CD4-positive, CD25-positive, alpha-beta regulatory T cell (primary cell): ENCODE data around the gene GPNMB. TPM values are rescaled to one million over a fixed set of nuclear protein-coding genes. Genes with fewer than 3 reads are reported as not detected.
"Not testable (repeated sequence)": the region's sequence is repeated elsewhere in the genome, so short reads cannot be mapped to it uniquely, and the experiment has no call there.

Source experiments
- ATAC-seq, 2 donors: fragments of 150-1000 bp; cut with Tn5 transposase; one replicate each; pipeline ENCODE4 v1.10.0; 2021; ENCODE audit warnings: low read depth in 2 of 2, moderate number of reproducible peaks in 2 of 2, moderate library complexity in 1 of 2
- DNase-seq, 3 donors: peaks; one replicate each; pipeline versions ENCODE4 v3.0.0 to v3.0.0-alpha.2; 2012 to 2022; ENCODE audit warnings: mixed read lengths in 1 of 3
- H3K27ac ChIP-seq: one replicate; pipeline ENCODE4 v1.7.0; 2013; ENCODE audit warnings: mild to moderate bottlenecking, low read length; ENCODE audit not compliant: insufficient read depth, poor library complexity, severe bottlenecking
- H3K27me3 ChIP-seq: one replicate; pipeline ENCODE4 v1.7.0; 2013; ENCODE audit warnings: low read length; ENCODE audit not compliant: control insufficient read depth, insufficient read depth
- H3K36me3 ChIP-seq: one replicate; pipeline ENCODE4 v1.7.0; 2013; ENCODE audit warnings: mild to moderate bottlenecking, low read length, moderate library complexity; ENCODE audit not compliant: control insufficient read depth, insufficient read depth
- H3K4me1 ChIP-seq: 2 replicates; pipeline ENCODE4 v1.7.0; 2013; ENCODE audit warnings: mild to moderate bottlenecking, low read length; ENCODE audit not compliant: insufficient read depth, control insufficient read depth, poor library complexity, severe bottlenecking
- H3K4me3 ChIP-seq: one replicate; pipeline ENCODE4 v1.7.0; 2013; ENCODE audit warnings: low read depth, mild to moderate bottlenecking, low read length, moderate library complexity
- H3K9me3 ChIP-seq, 2 experiments: 1 replicate in 1 of 2; 2 replicates in 1 of 2; pipeline ENCODE4 v1.7.0; 2013; ENCODE audit warnings: low read length in 2 of 2, mild to moderate bottlenecking in 1 of 2, moderate library complexity in 1 of 2; ENCODE audit not compliant: control insufficient read depth in 2 of 2
- H3K27ac Mint-ChIP-seq, 3 donors: one replicate each; pipeline ENCODE4 v1.8.0; 2020 to 2022; ENCODE audit warnings: mild to moderate bottlenecking in 3 of 3, mixed read lengths in 3 of 3, moderate library complexity in 2 of 3
- H3K27me3 Mint-ChIP-seq: one replicate; pipeline ENCODE4 v1.8.0; 2022; ENCODE audit warnings: mild to moderate bottlenecking, mixed read lengths
- H3K36me3 Mint-ChIP-seq: one replicate; pipeline ENCODE4 v1.8.0; 2020; ENCODE audit warnings: mixed read lengths
- H3K4me1 Mint-ChIP-seq, 4 donors: one replicate each; pipeline ENCODE4 v1.8.0; 2020 to 2022; ENCODE audit warnings: mixed read lengths in 4 of 4, mild to moderate bottlenecking in 1 of 4
- H3K4me3 Mint-ChIP-seq, 4 donors: one replicate each; pipeline ENCODE4 v1.8.0; 2020 to 2022; ENCODE audit warnings: mild to moderate bottlenecking in 4 of 4, mixed read lengths in 4 of 4, moderate library complexity in 3 of 4
- H3K9me3 Mint-ChIP-seq, 7 donors: one replicate each; pipeline ENCODE4 v1.8.0; 2020 to 2022; ENCODE audit warnings: mixed read lengths in 7 of 7, mild to moderate bottlenecking in 3 of 7, moderate library complexity in 2 of 7
- polyA plus RNA-seq, 4 donors: library from polyadenylated mRNA; unstranded; fragments of 300-500 nt; fragmentation: Illumina TruSeq; gene quantifications; one replicate each; pipeline ENCODE4 v1.2.3, GENCODE V29; 2021
- total RNA-seq: library from RNA; stranded (reverse); gene quantifications from one replicate; pipeline ENCODE4 v1.2.3, GENCODE V29; 2022

The GPNMB gene
- total RNA-seq: not detected
- under 1 TPM in 1 of 4 donors, not detected in 3; 0.66 TPM for polyA plus RNA-seq

- H3K27me3 Mint-ChIP-seq: peaks cover 70% of the 10 kb centered on the region
- H3K4me3 ChIP-seq: no peak within 1 kb of the TSS
Measured at GRCh38 chr7:23246555-23246954, at the start of gene GPNMB. GPNMB (plus strand) TSS chr7:23246775; CDS start chr7:23246858, 83 bp downstream.

GRCh38 chr7:23197745-23198144 lies 48.8 kb upstream of the GPNMB start:
- not testable (repeated sequence) for H3K4me3 Mint-ChIP-seq, H3K27me3 Mint-ChIP-seq, H3K9me3 ChIP-seq, H3K4me1 Mint-ChIP-seq, H3K9me3 Mint-ChIP-seq, ATAC-seq, H3K27me3 ChIP-seq, H3K4me1 ChIP-seq, DNase-seq, H3K27ac ChIP-seq, H3K4me3 ChIP-seq
- Mint-ChIP-seq H3K36me3 (peaks cover 41% of the 10 kb centered on the region), H3K27ac (peak overlapping the region in 2 of 3 donors; percentile 16 to 52)
- peaks cover 50% of the 10 kb centered on the region for H3K36me3 ChIP-seq

More at GRCh38 chr7:23246555-23246954, at the start of gene GPNMB:
- DNase-seq (no peak), ATAC-seq (no peak)
- H3K27ac ChIP-seq: no peak within 1 kb of the TSS
- no peaks in the 10 kb centered on the region for H3K4me1 ChIP-seq
- H3K36me3 ChIP-seq: no peaks in the 10 kb centered on the region
- H3K9me3 ChIP-seq: no peaks in the 10 kb centered on the region
- Mint-ChIP-seq H3K9me3 (peaks cover 0 to 5% (median 2%) of the 10 kb centered on the region in 7 donors), H3K4me3 (no peak within 1 kb of the TSS), H3K36me3 (no peaks in the 10 kb centered on the region), H3K4me1 (peaks cover 0 to 3% (median 0%) of the 10 kb centered on the region in 4 donors), H3K27ac (no peak within 1 kb of the TSS)
- H3K27me3 ChIP-seq: peaks cover 30% of the 10 kb centered on the region

- Mint-ChIP-seq H3K27me3 (peaks cover 2% of the 10 kb centered on the region), H3K4me3 (no peak overlapping the region), H3K9me3 (no peaks in the 10 kb centered on the region), H3K4me1 (peaks cover 0 to 5% (median under 1%) of the 10 kb centered on the region in 4 donors), H3K27ac (no peak overlapping the region), H3K36me3 (peaks cover 44% of the 10 kb centered on the region)
- Histone ChIP-seq H3K4me1 (no peaks in the 10 kb centered on the region), H3K4me3 (no peak overlapping the region), H3K36me3 (peaks cover 47% of the 10 kb centered on the region), H3K27me3 (peaks cover 2% of the 10 kb centered on the region), H3K27ac (no peak overlapping the region), H3K9me3 (no peaks in the 10 kb centered on the region)
- DNase-seq: no peak
- ATAC-seq: no peak
Measured at GRCh38 chr7:23200331-23200730, 46.2 kb upstream of the GPNMB start.

- no peaks in the 10 kb centered on the region for H3K9me3 Mint-ChIP-seq
- peaks cover 28% of the 10 kb centered on the region for H3K36me3 ChIP-seq
- no peak overlapping the region for H3K27ac Mint-ChIP-seq
- H3K27me3 Mint-ChIP-seq: peaks cover 22% of the 10 kb centered on the region
- no peak overlapping the region for H3K4me3 Mint-ChIP-seq
- no peaks in the 10 kb centered on the region for H3K9me3 ChIP-seq
- no peak overlapping the region for H3K27ac ChIP-seq
- DNase-seq (no peak), ATAC-seq (no peak)
- H3K27me3 ChIP-seq: peaks cover 2% of the 10 kb centered on the region
- H3K4me1 ChIP-seq: no peaks in the 10 kb centered on the region
- peaks cover 0 to 11% (median 5%) of the 10 kb centered on the region in 4 donors for H3K4me1 Mint-ChIP-seq
- no peak overlapping the region for H3K4me3 ChIP-seq
- peaks cover 27% of the 10 kb centered on the region for H3K36me3 Mint-ChIP-seq
Measured at GRCh38 chr7:23204241-23204640, 42.3 kb upstream of the GPNMB start.

- Mint-ChIP-seq H3K27ac (peak overlapping the region in 1 of 3 donors; percentile 22), H3K27me3 (peaks cover 22% of the 10 kb centered on the region), H3K9me3 (no peaks in the 10 kb centered on the region), H3K4me3 (peak overlapping the region in 3 of 4 donors; percentile 25 to 36 (median 34)), H3K36me3 (peaks cover 15% of the 10 kb centered on the region), H3K4me1 (peaks cover 0 to 11% (median 5%) of the 10 kb centered on the region in 4 donors)
- Histone ChIP-seq H3K4me3 (no peak overlapping the region), H3K36me3 (peaks cover 15% of the 10 kb centered on the region), H3K27ac (no peak overlapping the region), H3K9me3 (no peaks in the 10 kb centered on the region), H3K27me3 (peaks cover 2% of the 10 kb centered on the region), H3K4me1 (no peaks in the 10 kb centered on the region)
- DNase-seq (no peak), ATAC-seq (no peak)
Measured at GRCh38 chr7:23205577-23205908, 41.0 kb upstream of the GPNMB start.

- H3K4me1 ChIP-seq: no peaks in the 10 kb centered on the region
- H3K9me3 Mint-ChIP-seq: no peaks in the 10 kb centered on the region
- H3K27ac Mint-ChIP-seq: peak overlapping the region in 1 of 3 donors; percentile 22
- H3K27ac ChIP-seq: no peak overlapping the region
- H3K4me3 Mint-ChIP-seq: peak overlapping the region; percentile 25 to 75 (median 32)
- peaks cover 9% of the 10 kb centered on the region for H3K36me3 ChIP-seq
- H3K27me3 ChIP-seq: peaks cover 2% of the 10 kb centered on the region
- DNase-seq (peak in 1 of 3 donors; percentile 30), ATAC-seq (no peak)
- no peaks in the 10 kb centered on the region for H3K9me3 ChIP-seq
- peaks cover 0 to 11% (median 5%) of the 10 kb centered on the region in 4 donors for H3K4me1 Mint-ChIP-seq
- H3K36me3 Mint-ChIP-seq: peaks cover 14% of the 10 kb centered on the region
- H3K27me3 Mint-ChIP-seq: peaks cover 22% of the 10 kb centered on the region
- H3K4me3 ChIP-seq: no peak overlapping the region
Measured at GRCh38 chr7:23205909-23206767, 40.4 kb upstream of the GPNMB start.

- Histone ChIP-seq H3K4me3 (no peak overlapping the region), H3K36me3 (peaks cover 3% of the 10 kb centered on the region), H3K9me3 (no peaks in the 10 kb centered on the region), H3K27ac (no peak overlapping the region), H3K27me3 (peaks cover 2% of the 10 kb centered on the region), H3K4me1 (no peaks in the 10 kb centered on the region)
- Mint-ChIP-seq H3K4me1 (peaks cover 0 to 11% (median 5%) of the 10 kb centered on the region in 4 donors), H3K9me3 (no peaks in the 10 kb centered on the region), H3K36me3 (peaks cover 7% of the 10 kb centered on the region), H3K27ac (no peak overlapping the region), H3K4me3 (peak overlapping the region in 2 of 4 donors; percentile 25 to 75), H3K27me3 (peaks cover 22% of the 10 kb centered on the region)
- no peak for ATAC-seq
- peak in 1 of 3 donors; percentile 24 for DNase-seq
Measured at GRCh38 chr7:23207021-23207420, 39.6 kb upstream of the GPNMB start.
